Glutamatergic neuron (in vitro differentiated cells): Measurements from ENCODE around the gene TRIM8. TPM values are rescaled to one million over a fixed set of nuclear protein-coding genes. Genes with fewer than 3 reads are reported as not detected.

Source experiments
- DNase-seq: peaks from one replicate; pipeline ENCODE4 v3.0.0; 2022
- H3K27ac Mint-ChIP-seq: one replicate; pipeline ENCODE4 v1.8.0; 2020; ENCODE audit warnings: mild to moderate bottlenecking, mixed read lengths, inconsistent platforms; ENCODE audit not compliant: unreplicated experiment
- H3K27me3 Mint-ChIP-seq: one replicate; pipeline ENCODE4 v1.8.0; 2020; ENCODE audit warnings: mild to moderate bottlenecking, moderate library complexity, mixed read lengths, inconsistent platforms; ENCODE audit not compliant: unreplicated experiment
- H3K36me3 Mint-ChIP-seq: one replicate; pipeline ENCODE4 v1.8.0; 2020; ENCODE audit warnings: mild to moderate bottlenecking, mixed read lengths, inconsistent platforms; ENCODE audit not compliant: unreplicated experiment
- H3K4me1 Mint-ChIP-seq: one replicate; pipeline ENCODE4 v1.8.0; 2020; ENCODE audit warnings: mild to moderate bottlenecking, low read depth, mixed read lengths, inconsistent platforms; ENCODE audit not compliant: unreplicated experiment
- H3K4me3 Mint-ChIP-seq: one replicate; pipeline ENCODE4 v1.8.0; 2020; ENCODE audit warnings: mild to moderate bottlenecking, mixed read lengths, inconsistent platforms; ENCODE audit not compliant: unreplicated experiment
- H3K9me3 Mint-ChIP-seq: one replicate; pipeline ENCODE4 v1.8.0; 2020; ENCODE audit warnings: mild to moderate bottlenecking, moderate library complexity, mixed read lengths, inconsistent platforms; ENCODE audit not compliant: unreplicated experiment
- total RNA-seq: library from RNA; stranded (reverse); fragmentation: NEBNext Ultra II Directional; extraction: Animal tissue kit (Norgen Biotek cat#: 25700); gene quantifications from one replicate; pipeline ENCODE4 v1.2.1, GENCODE V29; 2021; ENCODE audit not compliant: unreplicated experiment
- TF ChIP-seq, protein P1 (sequence below): fragments of 200-600 bp; sonication (generic); IDR thresholded peaks from one replicate; pipeline ENCODE4 v1.5.0; 2021; ENCODE audit not compliant: partially characterized antibody, unreplicated experiment

Gene TRIM8
- total RNA-seq, 1 donor from 2014 or later: 74.8 TPM

DNA sequence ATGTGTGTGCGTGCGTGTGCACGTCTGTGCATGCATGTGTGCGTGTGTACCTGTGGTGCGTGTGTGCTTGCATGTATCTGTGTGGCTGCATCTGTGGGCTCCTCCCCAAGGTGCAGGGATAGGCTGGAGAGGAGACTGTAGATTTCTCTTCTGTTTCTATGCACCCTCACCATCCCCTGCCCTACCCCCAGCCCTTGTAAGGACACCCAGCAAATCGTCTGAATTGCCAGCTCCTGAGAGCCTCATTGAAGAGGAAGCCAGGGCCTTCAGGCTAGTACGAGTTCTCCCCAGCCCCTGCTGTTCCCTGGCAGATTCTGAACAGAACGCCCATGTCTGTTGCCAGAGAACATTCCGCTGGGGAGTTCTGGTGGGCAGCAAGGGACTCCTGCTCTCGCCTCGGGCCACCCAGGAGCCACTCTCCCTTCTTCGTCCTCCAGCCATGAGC lies 17.0 kb upstream of the TRIM8 start:
- peak overlapping the region; percentile 86 for H3K27ac Mint-ChIP-seq
- DNase-seq: no peak
- peaks cover 8% of the 10 kb centered on the region for H3K27me3 Mint-ChIP-seq
- peaks cover 9% of the 10 kb centered on the region for H3K36me3 Mint-ChIP-seq
- H3K4me1 Mint-ChIP-seq: peaks cover 39% of the 10 kb centered on the region
- H3K4me3 Mint-ChIP-seq: peak overlapping the region; percentile 73
- TF ChIP-seq, protein P1, sequence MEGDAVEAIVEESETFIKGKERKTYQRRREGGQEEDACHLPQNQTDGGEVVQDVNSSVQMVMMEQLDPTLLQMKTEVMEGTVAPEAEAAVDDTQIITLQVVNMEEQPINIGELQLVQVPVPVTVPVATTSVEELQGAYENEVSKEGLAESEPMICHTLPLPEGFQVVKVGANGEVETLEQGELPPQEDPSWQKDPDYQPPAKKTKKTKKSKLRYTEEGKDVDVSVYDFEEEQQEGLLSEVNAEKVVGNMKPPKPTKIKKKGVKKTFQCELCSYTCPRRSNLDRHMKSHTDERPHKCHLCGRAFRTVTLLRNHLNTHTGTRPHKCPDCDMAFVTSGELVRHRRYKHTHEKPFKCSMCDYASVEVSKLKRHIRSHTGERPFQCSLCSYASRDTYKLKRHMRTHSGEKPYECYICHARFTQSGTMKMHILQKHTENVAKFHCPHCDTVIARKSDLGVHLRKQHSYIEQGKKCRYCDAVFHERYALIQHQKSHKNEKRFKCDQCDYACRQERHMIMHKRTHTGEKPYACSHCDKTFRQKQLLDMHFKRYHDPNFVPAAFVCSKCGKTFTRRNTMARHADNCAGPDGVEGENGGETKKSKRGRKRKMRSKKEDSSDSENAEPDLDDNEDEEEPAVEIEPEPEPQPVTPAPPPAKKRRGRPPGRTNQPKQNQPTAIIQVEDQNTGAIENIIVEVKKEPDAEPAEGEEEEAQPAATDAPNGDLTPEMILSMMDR: no peak
- peaks cover 16% of the 10 kb centered on the region for H3K9me3 Mint-ChIP-seq

DNA sequence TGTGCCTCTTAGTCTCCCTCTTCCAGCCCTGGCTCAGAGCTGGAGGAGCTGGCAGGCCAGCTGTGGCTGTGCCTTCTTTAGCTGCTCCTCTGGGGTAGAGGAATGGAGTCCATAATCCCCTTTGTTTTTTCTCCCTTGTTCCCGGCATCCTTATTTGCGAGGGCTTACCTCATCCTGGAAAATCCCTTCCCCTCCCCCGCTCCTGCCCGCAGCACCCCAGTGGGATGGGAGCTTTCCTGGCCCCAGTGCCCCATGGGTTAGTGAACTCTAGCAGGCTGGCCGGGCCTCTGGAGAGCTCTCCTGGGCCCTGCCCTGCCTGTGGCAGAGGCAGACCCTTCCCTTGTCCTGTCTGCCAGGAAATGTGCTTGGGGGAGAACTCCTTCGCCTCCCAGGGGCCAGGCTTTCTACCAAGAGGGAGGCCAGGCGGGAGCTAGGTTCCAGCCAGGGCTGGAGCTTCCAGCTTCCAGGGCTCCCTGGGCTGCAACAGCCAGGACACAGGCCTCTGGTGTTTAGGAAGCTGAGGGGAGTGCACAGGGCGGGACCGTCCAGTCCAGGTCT lies 16.5 kb upstream of the TRIM8 start:
- Mint-ChIP-seq H3K27me3 (peaks cover 8% of the 10 kb centered on the region), H3K4me3 (peak overlapping the region; percentile 67), H3K27ac (peak overlapping the region; percentile 82), H3K4me1 (peaks cover 39% of the 10 kb centered on the region), H3K36me3 (peaks cover 9% of the 10 kb centered on the region), H3K9me3 (peaks cover 16% of the 10 kb centered on the region)
- peak; percentile 62 for DNase-seq
- TF ChIP-seq, protein P1: no peak

DNA sequence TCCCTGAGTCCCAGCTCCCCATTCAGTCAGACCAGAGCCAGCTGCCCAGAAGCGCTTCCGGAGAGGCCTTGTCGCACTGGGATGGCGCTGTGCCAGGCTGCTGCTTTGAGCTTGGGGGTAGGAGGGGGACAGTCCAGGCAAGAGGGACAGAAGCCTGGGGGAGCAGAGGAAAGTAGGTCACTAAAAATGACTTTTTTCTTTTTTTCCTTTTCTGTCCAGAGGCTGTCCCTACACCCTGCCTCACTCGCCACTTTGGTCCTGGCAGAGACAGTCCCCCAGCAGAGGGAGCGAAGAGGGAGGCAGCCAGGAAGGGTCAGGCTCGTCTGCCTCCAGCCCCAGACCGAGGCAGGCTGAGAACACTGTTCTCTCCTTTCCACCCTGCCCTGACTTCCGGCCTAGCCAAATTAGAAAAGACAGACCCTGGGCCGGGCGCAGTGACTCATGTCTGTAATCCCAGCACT lies 15.8 kb upstream of the TRIM8 start:
- TF ChIP-seq, protein P1: no peak
- Mint-ChIP-seq H3K4me1 (peaks cover 39% of the 10 kb centered on the region), H3K4me3 (no peak overlapping the region), H3K27me3 (peaks cover 8% of the 10 kb centered on the region), H3K36me3 (peaks cover 5% of the 10 kb centered on the region), H3K27ac (no peak overlapping the region), H3K9me3 (peaks cover 12% of the 10 kb centered on the region)
- DNase-seq: no peak

DNA sequence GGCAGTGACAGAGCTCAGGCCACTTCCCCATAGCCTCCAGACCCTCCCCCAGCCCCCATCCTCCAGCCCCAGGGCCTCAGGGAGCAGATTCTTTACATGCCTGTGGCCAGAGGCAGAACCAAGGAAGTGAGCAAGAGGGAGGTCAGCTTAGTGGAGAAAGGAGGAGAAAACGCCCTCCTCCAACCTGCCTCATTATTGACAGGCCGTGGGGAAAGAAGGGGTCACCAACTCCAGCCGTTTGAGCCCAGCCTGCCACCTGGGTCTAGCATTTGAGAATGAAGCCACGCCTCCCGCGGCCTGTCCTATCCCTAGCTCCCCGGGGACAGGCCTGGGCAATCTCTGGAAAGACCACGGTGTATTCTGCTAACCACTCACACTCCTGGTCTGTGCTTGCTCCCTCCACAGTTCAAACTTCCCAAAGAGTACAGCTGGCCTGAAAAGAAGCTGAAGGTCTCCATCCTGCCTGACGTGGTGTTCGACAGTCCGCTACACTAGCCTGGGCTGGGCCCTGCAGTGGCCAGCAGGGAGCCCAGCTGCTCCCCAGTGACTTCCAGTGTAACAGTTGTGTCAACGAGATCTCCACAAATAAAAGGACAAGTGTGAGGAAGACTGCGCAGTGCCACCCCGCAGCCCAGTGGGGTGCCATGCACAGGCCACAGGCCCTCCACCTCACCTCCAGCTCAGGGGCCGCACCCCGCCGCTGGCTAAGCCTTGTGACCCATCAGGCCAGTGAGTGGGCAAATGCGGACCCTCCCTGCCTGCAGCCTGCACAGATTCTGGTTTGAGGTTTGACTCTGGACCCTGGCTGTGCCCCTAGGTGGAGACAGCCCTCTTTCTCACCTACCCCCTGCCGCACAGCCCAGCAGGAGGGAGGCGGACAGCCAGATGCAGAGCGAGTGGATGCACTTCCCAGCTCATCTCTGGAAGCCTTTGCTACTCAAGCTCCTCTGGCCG lies 14.3 kb upstream of the TRIM8 start:
- Mint-ChIP-seq H3K27me3 (peaks cover 4% of the 10 kb centered on the region), H3K4me3 (peak overlapping the region; percentile 34), H3K4me1 (peaks cover 30% of the 10 kb centered on the region), H3K9me3 (peaks cover 11% of the 10 kb centered on the region), H3K36me3 (peaks cover 2% of the 10 kb centered on the region), H3K27ac (no peak overlapping the region)
- DNase-seq: peak; percentile 66
- TF ChIP-seq, protein P1: no peak
